Fibroblast of mammary gland (primary cell): ENCODE measurements around the gene TMEM9.
A peak's percentile ranks its signal among the peaks of the same experiment; 100 is the strongest.

Source experiments
- DNase-seq: peaks from one replicate; pipeline ENCODE4 v3.0.0-alpha.2; 2010; ENCODE audit warnings: low read depth
- H3K4me3 ChIP-seq: 2 replicates; pipeline ENCODE4 v1.5.1; 2011; ENCODE audit warnings: low read depth, mild to moderate bottlenecking, low read length, moderate library complexity; ENCODE audit not compliant: control insufficient read depth
- TF ChIP-seq, protein P1 (sequence below): conservative IDR thresholded peaks from 2 replicates; pipeline ENCODE4 v1.5.1; 2011; ENCODE audit warnings: low read depth, low read length, inconsistent platforms; ENCODE audit not compliant: control insufficient read depth, insufficient read depth

Gene TMEM9

DNA sequence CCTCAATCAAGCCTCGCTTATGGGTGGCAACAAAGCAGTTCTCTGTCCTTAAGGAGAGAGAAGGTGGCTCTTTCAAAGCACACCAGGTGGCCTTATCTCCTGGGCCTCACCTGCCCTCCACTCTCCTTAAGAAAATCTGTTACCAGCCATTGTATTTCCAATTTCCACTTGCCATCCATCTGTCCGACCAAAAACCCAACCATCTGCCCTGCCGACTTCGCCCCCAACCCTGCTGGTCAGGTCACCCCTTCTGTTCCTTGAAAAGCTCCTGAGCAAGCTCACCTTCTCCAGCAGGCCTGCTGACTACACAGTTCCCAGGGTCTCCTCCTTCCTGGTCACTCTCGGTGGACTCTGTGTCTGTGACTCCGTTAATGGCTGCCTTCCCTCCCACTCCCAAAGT is 35.7 kb upstream of the TMEM9 start:
- DNase-seq: no peak
- TF ChIP-seq, protein P1, sequence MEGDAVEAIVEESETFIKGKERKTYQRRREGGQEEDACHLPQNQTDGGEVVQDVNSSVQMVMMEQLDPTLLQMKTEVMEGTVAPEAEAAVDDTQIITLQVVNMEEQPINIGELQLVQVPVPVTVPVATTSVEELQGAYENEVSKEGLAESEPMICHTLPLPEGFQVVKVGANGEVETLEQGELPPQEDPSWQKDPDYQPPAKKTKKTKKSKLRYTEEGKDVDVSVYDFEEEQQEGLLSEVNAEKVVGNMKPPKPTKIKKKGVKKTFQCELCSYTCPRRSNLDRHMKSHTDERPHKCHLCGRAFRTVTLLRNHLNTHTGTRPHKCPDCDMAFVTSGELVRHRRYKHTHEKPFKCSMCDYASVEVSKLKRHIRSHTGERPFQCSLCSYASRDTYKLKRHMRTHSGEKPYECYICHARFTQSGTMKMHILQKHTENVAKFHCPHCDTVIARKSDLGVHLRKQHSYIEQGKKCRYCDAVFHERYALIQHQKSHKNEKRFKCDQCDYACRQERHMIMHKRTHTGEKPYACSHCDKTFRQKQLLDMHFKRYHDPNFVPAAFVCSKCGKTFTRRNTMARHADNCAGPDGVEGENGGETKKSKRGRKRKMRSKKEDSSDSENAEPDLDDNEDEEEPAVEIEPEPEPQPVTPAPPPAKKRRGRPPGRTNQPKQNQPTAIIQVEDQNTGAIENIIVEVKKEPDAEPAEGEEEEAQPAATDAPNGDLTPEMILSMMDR: no peak
- no peak overlapping the region for H3K4me3 ChIP-seq

- H3K4me3 ChIP-seq: no peak overlapping the region
- no peak for DNase-seq
- TF ChIP-seq, protein P1: no peak
These were observed 34.8 kb upstream of the TMEM9 start for GRCh38 chr1:201189085-201189484.

- H3K4me3 ChIP-seq: no peak overlapping the region
- TF ChIP-seq, protein P1: no peak
- DNase-seq: no peak
These were observed 31.9 kb upstream of the TMEM9 start for GRCh38 chr1:201186192-201186591.

- no peak overlapping the region for H3K4me3 ChIP-seq
- no peak for DNase-seq
- TF ChIP-seq, protein P1: no peak
These were observed 31.4 kb upstream of the TMEM9 start for GRCh38 chr1:201185527-201186128.

- TF ChIP-seq, protein P1: no peak
- H3K4me3 ChIP-seq: no peak overlapping the region
- no peak for DNase-seq
These were observed 30.8 kb upstream of the TMEM9 start for GRCh38 chr1:201185123-201185453.

GRCh38 chr1:201184307-201185122 is 30.2 kb upstream of the TMEM9 start:
- peak; percentile 92 for DNase-seq
- TF ChIP-seq, protein P1: peak; percentile 87
- no peak overlapping the region for H3K4me3 ChIP-seq
